Naive thymus-derived CD4-positive, alpha-beta T cell (primary cell): ENCODE results near the gene CCDC88B. TPM values are rescaled to one million over a fixed set of nuclear protein-coding genes. Genes with fewer than 3 reads are reported as not detected.
"Not testable (repeated sequence)": the region's sequence is repeated elsewhere in the genome, so short reads cannot be mapped to it uniquely, and the experiment has no call there.

ENCODE experiments used
- ATAC-seq: fragments of 150-1000 bp; cut with Tn5 transposase; 2 replicates; pipeline ENCODE4 v1.10.0; 2021; ENCODE audit warnings: mild to moderate bottlenecking, moderate library complexity
- CTCF ChIA-PET: fragments of 350-600 bp; sonication (Branson Sonifier 250); formaldehyde crosslinking; loops from one replicate; lab custom pipeline; 2021; ENCODE audit warnings: antibody characterized with exemption; lab: Charles Lee
- POLR2A ChIA-PET: fragments of 350-600 bp; sonication (Branson Sonifier 250); formaldehyde crosslinking; loops from one replicate; lab custom pipeline; 2021; ENCODE audit warnings: antibody characterized with exemption, inconsistent platforms; lab: Charles Lee
- DNase-seq, 9 donors: peaks; one replicate each; pipeline versions ENCODE4 v3.0.0 to v3.0.0-alpha.2; 2020 to 2022; ENCODE audit warnings: mixed read lengths in 1 of 9
- H3K27ac ChIP-seq: one replicate; pipeline ENCODE4 v1.7.0; 2013; ENCODE audit warnings: mild to moderate bottlenecking, low read depth, low read length, moderate library complexity
- H3K27me3 ChIP-seq, 2 donors: one replicate each; pipeline ENCODE4 v1.7.0; 2013; ENCODE audit warnings: low read length in 2 of 2, mild to moderate bottlenecking in 2 of 2, moderate library complexity in 2 of 2; ENCODE audit not compliant: control insufficient read depth in 2 of 2, insufficient read depth in 2 of 2
- H3K36me3 ChIP-seq, 3 experiments: 1 replicate in 2 of 3; 2 replicates in 1 of 3; pipeline ENCODE4 v1.7.0; 2013; ENCODE audit warnings: low read length in 3 of 3, mild to moderate bottlenecking in 3 of 3, moderate library complexity in 1 of 3; ENCODE audit not compliant: insufficient read depth in 3 of 3, control insufficient read depth in 2 of 3
- H3K4me1 ChIP-seq, 2 donors: one replicate each; pipeline ENCODE4 v1.7.0; 2013; ENCODE audit warnings: low read length in 2 of 2, mild to moderate bottlenecking in 2 of 2, moderate library complexity in 1 of 2; ENCODE audit not compliant: control insufficient read depth in 2 of 2, insufficient read depth in 2 of 2
- H3K4me3 ChIP-seq: 2 replicates; pipeline ENCODE4 v1.7.0; 2013; ENCODE audit warnings: mild to moderate bottlenecking, low read length
- H3K9me3 ChIP-seq, 3 experiments: 1 replicate in 2 of 3; 2 replicates in 1 of 3; pipeline ENCODE4 v1.7.0; 2013; ENCODE audit warnings: low read length in 3 of 3; ENCODE audit not compliant: control insufficient read depth in 2 of 3
- H3K27ac Mint-ChIP-seq, 9 donors: one replicate each; pipeline ENCODE4 v1.8.0; 2020 to 2022; ENCODE audit warnings: mixed read lengths in 9 of 9, mild to moderate bottlenecking in 8 of 9, moderate library complexity in 5 of 9, inconsistent platforms in 2 of 9
- H3K27me3 Mint-ChIP-seq, 5 donors: one replicate each; pipeline ENCODE4 v1.8.0; 2021 to 2022; ENCODE audit warnings: mixed read lengths in 5 of 5, mild to moderate bottlenecking in 1 of 5
- H3K36me3 Mint-ChIP-seq, 5 donors: one replicate each; pipeline ENCODE4 v1.8.0; 2020 to 2022; ENCODE audit warnings: mixed read lengths in 5 of 5, mild to moderate bottlenecking in 3 of 5, inconsistent platforms in 1 of 5
- H3K4me1 Mint-ChIP-seq, 7 donors: one replicate each; pipeline ENCODE4 v1.8.0; 2020 to 2022; ENCODE audit warnings: mixed read lengths in 7 of 7, mild to moderate bottlenecking in 3 of 7, inconsistent platforms in 1 of 7
- H3K4me3 Mint-ChIP-seq, 10 donors: one replicate each; pipeline ENCODE4 v1.8.0; 2020 to 2022; ENCODE audit warnings: mild to moderate bottlenecking in 10 of 10, mixed read lengths in 10 of 10, moderate library complexity in 6 of 10, inconsistent platforms in 2 of 10
- H3K9me3 Mint-ChIP-seq, 11 donors: one replicate each; pipeline ENCODE4 v1.8.0; 2020 to 2022; ENCODE audit warnings: mixed read lengths in 11 of 11, mild to moderate bottlenecking in 4 of 11, inconsistent platforms in 1 of 11, moderate library complexity in 1 of 11
- intact Hi-C, 2 donors: fragments of 100-400 bp; cut with micrococcal nuclease; formaldehyde crosslinking; loops; one replicate each; pipeline ENCODE4 v1.15.1; 2023
- polyA plus RNA-seq, 2 donors: library from polyadenylated mRNA; unstranded; fragments of 300-500 nt; fragmentation: Illumina TruSeq; gene quantifications; one replicate each; pipeline ENCODE4 v1.2.3, GENCODE V29; 2021
- total RNA-seq, 6 experiments: library from RNA in 5 of 6; stranded (reverse) in 5 of 6; gene quantifications; 1 replicate in 5 of 6; 2 replicates in 1 of 6; pipeline ENCODE4 v1.2.3 and lab custom pipeline; 2021 to 2026

CCDC88B gene
- total and polyA plus RNA-seq, 7 experiments from 2014 or later, result 12.8 to 182 (median 74.3) TPM

DNA sequence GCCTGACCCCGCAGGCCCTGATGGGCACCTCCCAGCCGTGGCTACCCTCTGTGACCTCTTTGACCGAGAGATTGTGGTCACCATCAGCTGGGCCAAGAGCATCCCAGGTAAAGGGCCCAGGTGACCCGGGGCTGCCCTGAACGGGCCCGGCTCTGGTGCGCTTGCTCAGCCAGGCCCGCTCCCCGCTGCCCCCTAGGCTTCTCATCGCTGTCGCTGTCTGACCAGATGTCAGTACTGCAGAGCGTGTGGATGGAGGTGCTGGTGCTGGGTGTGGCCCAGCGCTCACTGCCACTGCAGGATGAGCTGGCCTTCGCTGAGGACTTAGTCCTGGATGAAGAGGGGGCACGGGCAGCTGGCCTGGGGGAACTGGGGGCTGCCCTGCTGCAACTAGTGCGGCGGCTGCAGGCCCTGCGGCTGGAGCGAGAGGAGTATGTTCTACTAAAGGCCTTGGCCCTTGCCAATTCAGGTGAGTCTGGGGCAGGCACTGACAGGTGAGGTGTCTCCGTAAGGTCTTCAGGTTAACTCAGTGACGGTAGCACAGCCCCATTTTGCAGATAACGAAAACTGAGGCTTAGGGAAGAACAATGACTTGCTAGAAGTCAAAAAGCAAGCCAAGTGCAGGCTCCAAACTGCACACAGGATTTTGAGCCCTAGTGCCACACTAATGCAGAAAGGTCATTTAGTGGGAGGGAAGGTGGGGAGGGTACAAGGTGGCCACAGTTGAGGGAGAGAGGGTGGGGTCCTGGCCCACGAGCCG, 25.0 kb upstream of the CCDC88B start:
- DNase-seq (no peak), ATAC-seq (no peak)
- peak overlapping the region in 5 of 9 donors; percentile 10 to 62 (median 42) for H3K27ac Mint-ChIP-seq
- Histone ChIP-seq H3K9me3 (no peaks in the 10 kb centered on the region), H3K4me1 (peaks cover 7 to 10% of the 10 kb centered on the region in 2 donors), H3K4me3 (no peak overlapping the region), H3K27ac (no peak overlapping the region), H3K27me3 (no peaks in the 10 kb centered on the region), H3K36me3 (peaks cover 0 to 26% (median 0%) of the 10 kb centered on the region in 3 experiments)
- no peaks in the 10 kb centered on the region for H3K27me3 Mint-ChIP-seq
- H3K4me1 Mint-ChIP-seq, result peaks cover 26 to 47% (median 34%) of the 10 kb centered on the region in 7 donors
- CTCF ChIA-PET, result no interaction called here
- POLR2A ChIA-PET, result interaction anchor here (4.2 kb wide), 1 partner anchor 11 kb away, joined by 34 read pairs; the partner anchor contains the start of gene ESRRA
- no peaks in the 10 kb centered on the region for H3K9me3 Mint-ChIP-seq
- peaks cover 0 to 20% (median 0%) of the 10 kb centered on the region in 5 donors for H3K36me3 Mint-ChIP-seq
- H3K4me3 Mint-ChIP-seq, result peak overlapping the region in 5 of 10 donors; percentile 12 to 61 (median 30)
- intact Hi-C loops, result loop anchor here (5.0 kb wide), 3 partner anchors 633 to 1542 kb away; partner anchors contain the start of genes CFL1 (in 1 of the 2), PCNX3 (in 1 of the 2) and RTN3 (in 1 of the 2)

- Histone ChIP-seq H3K36me3 (peaks cover 0 to 34% (median 0%) of the 10 kb centered on the region in 3 experiments), H3K27ac (peak overlapping the region; percentile 92)
- not testable (repeated sequence) for H3K4me1 ChIP-seq, H3K9me3 ChIP-seq, H3K27me3 ChIP-seq, ATAC-seq, H3K9me3 Mint-ChIP-seq, H3K27me3 Mint-ChIP-seq, H3K4me3 ChIP-seq, DNase-seq
- POLR2A ChIA-PET, result interaction anchor here (0.6 to 4.2 kb wide), 10 partner anchors 9 to 1678 kb away, joined by 3 to 45 read pairs (median 13); partner anchors contain the start of genes CATSPERZ, ESRRA, FERMT3 and NUDT22
- CTCF ChIA-PET, result interaction anchor here (1.7 to 2.5 kb wide), 3 partner anchors 15 to 47 kb away, joined by 6 to 18 read pairs (median 13); partner anchors contain the start of gene CATSPERZ
- Mint-ChIP-seq H3K27ac (peak overlapping the region; percentile 62 to 100 (median 100)), H3K4me3 (peak overlapping the region; percentile 85 to 99 (median 96)), H3K36me3 (peaks cover 0 to 20% (median 2%) of the 10 kb centered on the region in 5 donors), H3K4me1 (peaks cover 30 to 45% (median 33%) of the 10 kb centered on the region in 7 donors)
- intact Hi-C loops, result loop anchor here (2.0 to 5.0 kb wide), 5 partner anchors 329 to 1541 kb away; partner anchors contain the start of genes CFL1 (in 1 of the 2), MARK2 (in 1 of the 2), OTUB1 (in 1 of the 2) and PCNX3 (in 1 of the 2)
Measured at GRCh38 chr11:64315667-64316526, 24.1 kb upstream of the CCDC88B start.

DNA sequence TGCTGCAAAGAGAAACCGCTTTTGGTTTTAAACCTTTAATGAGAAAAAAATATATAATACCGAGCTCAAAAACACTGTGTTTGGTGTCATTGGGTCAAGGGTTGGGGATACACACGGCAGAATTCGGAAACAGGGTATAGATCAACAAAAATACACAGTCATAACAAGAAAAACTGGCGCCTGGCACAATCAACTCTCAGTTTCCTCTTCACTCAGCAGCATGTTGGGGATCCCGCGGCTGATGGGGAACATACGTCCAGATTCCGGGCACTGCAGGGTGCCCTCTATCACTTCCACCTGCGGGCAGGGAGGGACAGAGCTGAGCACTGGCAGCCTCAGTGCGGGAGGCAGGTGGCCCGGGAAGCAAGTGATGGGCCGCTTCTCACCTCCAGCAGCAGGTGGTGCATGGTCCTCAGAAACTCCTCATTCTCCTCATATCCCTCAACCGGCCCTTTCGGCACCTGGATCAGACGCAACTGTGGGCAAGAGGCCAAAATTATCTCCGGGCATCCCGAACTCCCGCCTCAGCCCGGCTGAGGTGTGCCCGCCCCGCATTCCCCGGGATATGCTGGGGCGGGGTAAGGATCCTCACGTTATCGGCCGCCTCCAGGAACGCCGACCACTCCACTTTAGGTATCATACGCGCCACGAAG, 23.2 kb upstream of the CCDC88B start:
- ChIA-PET POLR2A (interaction anchor here (0.6 to 4.2 kb wide), 25 partner anchors 10 to 1679 kb away, joined by 3 to 45 read pairs (median 10); partner anchors contain the start of genes BAD, C11orf98, CATSPERZ and CCDC88B), CTCF (interaction anchor here (0.6 to 2.5 kb wide), 20 partner anchors 10 to 427 kb away, joined by 3 to 18 read pairs (median 4); partner anchors contain the start of genes CATSPERZ, CCDC88B, ESRRA and FERMT3)
- Histone ChIP-seq H3K9me3 (no peaks in the 10 kb centered on the region), H3K4me3 (peak overlapping the region; percentile 60), H3K4me1 (peaks cover 7 to 10% of the 10 kb centered on the region in 2 donors), H3K27me3 (no peaks in the 10 kb centered on the region), H3K36me3 (peaks cover 0 to 42% (median 0%) of the 10 kb centered on the region in 3 experiments), H3K27ac (peak overlapping the region; percentile 92)
- Mint-ChIP-seq H3K4me1 (peaks cover 27 to 48% (median 35%) of the 10 kb centered on the region in 7 donors), H3K27ac (peak overlapping the region; percentile 97 to 100 (median 100)), H3K27me3 (no peaks in the 10 kb centered on the region), H3K4me3 (peak overlapping the region; percentile 85 to 99 (median 96)), H3K9me3 (no peaks in the 10 kb centered on the region), H3K36me3 (peaks cover 0 to 24% (median 6%) of the 10 kb centered on the region in 5 donors)
- no peak for ATAC-seq
- intact Hi-C loops, result loop anchor here (1.0 to 5.0 kb wide), 14 partner anchors 11 to 1541 kb away; partner anchors contain the start of genes ESRRA (in 2 of the 2), CCDC88B (in 1 of the 2), CFL1 (in 1 of the 2) and FKBP2 (in 1 of the 2)
- DNase-seq, result peak in 3 of 9 donors; percentile 43 to 55 (median 52)

DNA sequence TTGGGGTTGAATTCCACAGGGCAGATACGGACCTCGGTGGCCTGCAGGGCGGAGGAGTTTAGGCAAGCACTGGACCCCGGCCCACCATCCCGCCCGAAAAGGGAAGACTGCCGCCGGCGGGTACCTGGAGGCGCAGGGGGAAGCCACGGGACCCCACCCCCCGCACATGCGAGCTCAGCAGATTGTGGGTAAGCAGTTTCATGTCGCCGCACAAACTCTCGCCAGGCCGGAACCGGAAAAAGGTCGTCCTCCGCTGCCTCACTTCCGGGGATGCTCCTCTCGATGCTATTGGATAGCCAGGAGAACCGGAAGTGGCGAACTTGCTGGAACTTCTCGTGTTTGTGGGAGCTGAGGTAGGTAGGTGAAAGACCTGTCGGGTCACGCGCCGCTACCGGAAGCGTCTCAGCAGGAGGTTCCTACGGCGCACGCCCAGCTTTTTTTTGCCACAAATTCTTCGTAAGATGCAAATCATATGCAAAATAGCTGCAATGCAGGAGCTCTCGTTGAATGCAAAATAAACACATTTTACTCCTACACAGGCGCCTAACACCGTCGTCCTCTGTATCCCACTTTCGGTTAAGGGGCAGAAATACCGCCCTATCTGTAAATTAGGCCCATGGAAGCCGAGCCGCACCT, 22.6 kb upstream of the CCDC88B start, which contains the start of gene TRMT112:
Gene TRMT112, minus strand, starts transcription at position 235 of the 636 bp plus-strand sequence. Its CDS starts 33 bp downstream, at position 202.
- no peaks in the 10 kb centered on the region for H3K27me3 Mint-ChIP-seq
- H3K9me3 ChIP-seq, result no peaks in the 10 kb centered on the region

More for the DNA sequence above, 22.6 kb upstream of the CCDC88B start, which contains the start of gene TRMT112:
- Mint-ChIP-seq H3K9me3 (no peaks in the 10 kb centered on the region), H3K27ac (peak within 1 kb of the TSS; percentile 97 to 100 (median 100)), H3K4me1 (peaks cover 27 to 47% (median 35%) of the 10 kb centered on the region in 7 donors), H3K4me3 (peak within 1 kb of the TSS; percentile 85 to 99 (median 96)), H3K36me3 (peaks cover 0 to 24% (median 6%) of the 10 kb centered on the region in 5 donors)
- Histone ChIP-seq H3K4me1 (peaks cover 7 to 10% of the 10 kb centered on the region in 2 donors), H3K4me3 (peak within 1 kb of the TSS; percentile 60), H3K27me3 (no peaks in the 10 kb centered on the region), H3K36me3 (peaks cover 0 to 48% (median 0%) of the 10 kb centered on the region in 3 experiments), H3K27ac (peak within 1 kb of the TSS; percentile 92)
- ATAC-seq (peak; percentile 85), DNase-seq (peak; percentile 73 to 100 (median 98))
- POLR2A ChIA-PET, result interaction anchor here (0.5 to 4.2 kb wide), 36 partner anchors 9 to 1652 kb away, joined by 3 to 45 read pairs (median 5); partner anchors contain the start of genes BAD, C11orf98, CATSPERZ and CCDC88B
- CTCF ChIA-PET, result interaction anchor here (0.6 to 2.5 kb wide), 26 partner anchors 11 to 1192 kb away, joined by 3 to 18 read pairs (median 4); partner anchors contain the start of genes BAD, CATSPERZ, CCDC88B and ESRRA
- intact Hi-C loops, result loop anchor here (1.0 to 5.0 kb wide), 14 partner anchors 12 to 1540 kb away; partner anchors contain the start of genes ESRRA (in 2 of the 2), CCDC88B (in 1 of the 2), CFL1 (in 1 of the 2) and FKBP2 (in 1 of the 2)
